Ishikawa (cell line): Measurements from ENCODE around the gene ATP2A3.

Experiments
- EGR1 ChIP-seq: IDR thresholded peaks from 2 replicates; pipeline ENCODE4 v1.6.1; 2012
- FOXM1 ChIP-seq: IDR thresholded peaks from 2 replicates; pipeline ENCODE4 v1.6.1; 2012; ENCODE audit warnings: low read depth, borderline replicate concordance
- REST ChIP-seq: IDR thresholded peaks from 2 replicates; pipeline ENCODE4 v1.6.1; 2012; ENCODE audit warnings: low read depth, mild to moderate bottlenecking

- TF ChIP-seq FOXM1 (no peak), REST (no peak), EGR1 (no peak)
Measured at GRCh38 chr17:3928406-3928805, 35.8 kb downstream of the ATP2A3 start.
